Activated CD4-positive, alpha-beta T cell treated with anti-CD3 and anti-CD28 coated beads for 1 hour (primary cell): ENCODE measurements around the gene MTHFS.
"Not testable (repeated sequence)": the region's sequence is repeated elsewhere in the genome, so short reads cannot be mapped to it uniquely, and the experiment has no call there.

Source experiments
- DNase-seq: peaks from one replicate; pipeline ENCODE4 v3.0.0-alpha.2; 2020

MTHFS gene

DNA sequence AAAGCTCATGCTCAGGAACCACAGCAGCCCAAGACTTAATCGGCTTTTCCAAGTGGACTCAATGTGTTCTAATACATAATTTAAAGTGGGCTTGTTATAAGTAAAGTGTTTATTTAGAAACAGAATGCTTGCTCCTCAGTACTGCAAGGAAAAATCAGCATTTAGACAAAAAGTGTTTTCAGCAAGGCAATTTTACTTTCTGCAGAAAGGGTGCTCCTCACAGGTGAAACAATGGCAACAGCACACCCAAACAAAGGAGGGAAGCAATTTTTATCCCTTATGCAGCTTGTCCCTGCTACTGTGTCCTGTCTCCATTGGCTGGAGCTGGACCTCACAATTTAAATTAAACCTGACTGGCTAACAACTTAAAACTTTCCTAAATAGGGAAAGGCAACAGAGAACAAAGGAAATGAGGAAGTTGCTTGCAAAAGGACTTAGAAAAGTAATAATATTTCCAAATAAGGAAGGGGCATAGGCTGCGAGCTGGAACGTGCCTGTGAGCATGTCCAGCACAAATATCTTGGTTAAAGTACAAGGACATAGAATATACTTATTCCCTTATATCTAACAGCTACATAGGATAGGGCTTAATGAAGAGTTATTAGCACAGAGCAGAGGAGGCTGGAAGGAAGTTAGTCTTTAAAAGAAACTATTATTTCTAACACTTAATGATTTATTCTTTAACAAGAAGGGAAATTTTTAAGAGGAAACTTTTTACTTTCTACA, 19.1 kb upstream of the MTHFS start:
- DNase-seq, result not testable (repeated sequence)

GRCh38 chr15:79914728-79915127, 17.9 kb upstream of the MTHFS start:
- no peak for DNase-seq

DNA sequence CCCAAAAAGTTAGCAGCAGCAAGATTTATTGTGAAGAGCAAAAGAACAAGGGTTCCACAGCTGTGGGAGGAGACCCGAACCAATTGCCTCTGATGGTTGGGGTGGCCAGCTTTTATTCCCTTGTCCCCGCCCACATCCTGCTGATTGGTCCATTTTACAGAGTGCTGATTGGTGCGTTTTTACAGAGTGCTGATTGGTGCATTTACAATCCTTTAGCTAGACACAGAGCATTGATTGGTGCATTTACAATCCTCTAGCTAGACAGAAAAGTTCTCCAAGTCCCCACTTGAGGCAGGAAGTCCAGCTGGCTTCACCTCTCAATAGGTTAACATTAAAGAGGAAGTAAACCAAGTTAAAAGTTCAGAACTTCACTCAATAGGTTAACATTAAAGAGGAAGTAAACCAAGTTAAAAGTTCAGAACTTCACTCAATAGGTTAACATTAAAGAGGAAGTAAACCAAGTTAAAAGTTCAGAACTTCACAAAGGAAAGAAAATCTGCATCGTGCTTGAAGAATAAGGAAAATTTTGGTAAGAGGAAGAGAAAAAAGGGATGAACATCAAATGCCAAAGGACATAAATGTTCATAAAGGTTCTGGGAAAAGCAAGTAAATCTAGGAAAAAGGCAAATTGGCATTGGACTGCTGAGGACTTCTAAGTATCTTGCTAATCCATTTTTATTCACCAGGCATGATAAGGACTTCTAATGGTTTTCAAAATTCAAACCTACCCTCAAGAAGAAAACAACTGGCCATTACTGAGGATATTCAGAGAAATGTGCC, 12.9 kb upstream of the MTHFS start:
- not testable (repeated sequence) for DNase-seq

GRCh38 chr15:79904271-79904670, 7.5 kb upstream of the MTHFS start:
- no peak for DNase-seq

GRCh38 chr15:79903626-79904025, 6.8 kb upstream of the MTHFS start:
- DNase-seq, result no peak

- DNase-seq, result no peak
Observed at GRCh38 chr15:79903144-79903543, 6.3 kb upstream of the MTHFS start.

DNA sequence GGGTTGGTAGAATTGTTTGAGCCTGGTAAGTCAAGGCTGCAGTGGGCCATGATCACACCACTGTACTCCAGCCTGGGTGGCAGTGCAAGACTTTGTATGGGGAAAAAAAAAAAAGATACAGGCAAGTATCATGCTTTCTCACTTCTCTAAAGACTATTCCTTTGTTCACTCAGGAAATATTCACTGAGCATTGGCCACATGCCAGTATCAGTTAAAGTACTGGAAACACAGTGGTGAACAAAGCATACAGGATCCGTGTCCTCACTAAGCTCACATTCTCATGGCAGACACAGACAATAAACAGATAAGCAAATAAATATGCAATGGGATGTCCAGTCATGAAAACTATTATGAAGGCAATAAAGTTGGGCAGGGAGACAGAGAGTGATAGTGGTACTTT, 5.1 kb upstream of the MTHFS start:
- no peak for DNase-seq

- DNase-seq, result not testable (repeated sequence)
Observed at GRCh38 chr15:79900818-79901378, 4.1 kb upstream of the MTHFS start.

- DNase-seq, result no peak
Observed at GRCh38 chr15:79900087-79900486, 3.3 kb upstream of the MTHFS start.

DNA sequence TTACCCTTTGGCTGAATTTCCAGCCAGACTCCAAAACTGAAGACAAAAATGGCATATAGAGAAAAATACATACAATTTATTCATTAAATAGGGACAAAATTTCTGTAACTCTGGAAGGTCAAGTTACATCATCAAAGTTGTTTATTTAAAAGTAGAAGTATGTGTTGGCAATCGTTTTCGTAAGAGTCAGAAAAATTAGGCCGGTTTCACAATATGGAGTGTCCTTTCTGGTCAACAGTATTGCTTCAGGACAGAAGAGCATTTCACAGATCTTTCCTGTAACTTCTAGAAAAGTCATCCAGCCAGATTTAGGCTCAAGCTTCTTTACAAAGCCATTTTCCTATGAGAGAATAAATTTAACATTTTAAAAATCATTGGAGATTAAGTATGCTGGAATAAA, 2.0 kb upstream of the MTHFS start:
- DNase-seq, result not testable (repeated sequence)

GRCh38 chr15:79898369-79898768, 1.6 kb upstream of the MTHFS start:
- DNase-seq, result no peak

- DNase-seq, result no peak
Observed at GRCh38 chr15:79897701-79898113, 893 bp upstream of the MTHFS start.

DNA sequence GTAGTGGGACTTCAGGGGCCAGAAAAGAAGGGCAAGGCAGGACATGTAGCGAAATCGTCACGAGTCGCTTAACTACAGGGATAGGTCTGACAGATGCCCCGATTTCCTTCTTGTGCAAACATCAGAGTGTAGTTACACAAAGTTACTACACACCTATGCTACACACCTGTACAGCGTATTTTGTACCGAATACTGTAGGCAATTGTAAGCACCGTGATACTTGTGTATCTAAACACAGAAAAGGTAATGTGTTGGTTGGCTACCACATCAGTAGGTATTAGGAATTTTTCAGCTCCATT, 515 bp upstream of the MTHFS start:
- no peak for DNase-seq

DNA sequence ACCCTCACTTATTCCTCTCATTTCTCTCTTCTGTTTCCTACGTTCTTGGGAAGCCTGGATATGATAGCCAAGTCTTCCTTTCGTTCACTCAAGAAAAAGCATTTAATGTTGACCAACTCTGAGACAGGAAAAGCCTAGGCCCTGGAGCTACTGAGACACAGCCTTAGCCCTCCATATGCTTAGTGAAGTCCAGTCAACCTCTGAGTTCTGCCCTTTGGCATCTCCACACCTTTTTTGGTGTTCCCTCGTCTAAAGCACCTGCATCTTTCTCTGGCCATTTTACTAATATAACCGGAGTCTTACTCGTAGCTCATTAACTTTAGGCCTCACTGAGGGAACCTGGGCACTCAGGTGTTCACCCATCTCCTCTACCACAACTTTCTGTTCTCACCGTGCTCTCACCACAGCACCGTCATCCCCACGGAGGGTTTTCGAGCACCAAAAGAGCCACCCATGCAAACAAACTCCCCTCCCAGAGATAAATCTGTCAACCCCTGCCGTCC, 632 bp downstream of the MTHFS start:
- no peak for DNase-seq

- DNase-seq, result no peak
Observed at GRCh38 chr15:79887054-79887930, 9.5 kb downstream of the MTHFS start.

DNA sequence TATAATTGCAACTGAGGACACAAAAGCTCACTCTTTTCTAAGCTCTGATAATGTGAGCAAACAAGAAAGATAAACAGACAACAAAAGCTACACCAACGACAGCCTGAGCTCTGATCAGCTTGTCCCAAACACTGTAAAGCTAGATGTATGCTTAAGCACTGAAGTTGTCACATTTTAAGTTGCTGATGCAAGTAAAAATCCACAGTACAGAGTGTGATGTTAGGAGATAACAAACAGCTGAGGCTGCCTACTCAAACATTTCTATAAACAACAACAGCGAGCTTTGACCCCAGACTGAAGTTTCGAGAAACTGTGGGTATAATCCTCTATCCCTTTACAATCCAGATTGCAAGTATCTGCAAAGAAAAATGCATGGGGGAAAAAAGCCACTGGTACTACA, 10.7 kb downstream of the MTHFS start:
- no peak for DNase-seq

DNA sequence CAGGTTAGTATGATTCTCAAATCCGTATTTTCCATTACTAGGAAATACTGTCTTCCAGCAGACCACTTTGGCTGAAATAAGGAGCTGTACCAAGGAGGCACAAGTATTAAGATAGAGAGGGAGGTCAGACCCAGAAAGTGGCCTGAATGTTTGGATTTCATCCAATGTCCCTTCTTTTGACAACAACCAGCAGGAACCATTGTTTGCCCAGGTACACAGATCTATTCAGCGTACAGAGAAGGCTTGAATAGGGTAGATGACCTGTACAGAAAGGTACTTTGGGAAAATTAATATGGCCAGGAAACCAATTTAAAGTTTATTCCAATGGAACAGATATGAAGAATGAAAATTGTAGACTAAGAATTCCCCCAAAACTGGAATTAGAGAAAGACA, 12.6 kb downstream of the MTHFS start:
- DNase-seq, result no peak

- DNase-seq, result no peak
Observed at GRCh38 chr15:79883579-79884203, 13.1 kb downstream of the MTHFS start.

DNA sequence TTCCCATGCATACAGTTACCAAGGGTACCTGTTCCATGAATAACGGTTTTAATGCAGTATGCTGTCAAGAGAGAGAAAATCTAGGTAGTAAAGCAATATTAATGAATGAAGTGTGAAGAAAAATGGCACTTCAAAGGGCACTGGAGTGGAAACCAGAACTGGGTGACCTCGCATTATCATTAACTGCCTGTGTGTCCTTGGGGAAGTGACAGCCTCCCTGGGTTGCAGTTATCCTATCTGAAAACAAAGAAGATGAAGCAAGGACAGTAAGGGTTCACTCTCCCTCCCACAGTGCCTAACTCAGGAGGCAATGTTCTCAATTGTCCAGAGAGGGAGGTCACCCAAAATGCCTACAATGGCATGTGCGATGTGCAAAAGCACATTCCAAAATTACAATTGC, 15.1 kb downstream of the MTHFS start:
- no peak for DNase-seq

DNA sequence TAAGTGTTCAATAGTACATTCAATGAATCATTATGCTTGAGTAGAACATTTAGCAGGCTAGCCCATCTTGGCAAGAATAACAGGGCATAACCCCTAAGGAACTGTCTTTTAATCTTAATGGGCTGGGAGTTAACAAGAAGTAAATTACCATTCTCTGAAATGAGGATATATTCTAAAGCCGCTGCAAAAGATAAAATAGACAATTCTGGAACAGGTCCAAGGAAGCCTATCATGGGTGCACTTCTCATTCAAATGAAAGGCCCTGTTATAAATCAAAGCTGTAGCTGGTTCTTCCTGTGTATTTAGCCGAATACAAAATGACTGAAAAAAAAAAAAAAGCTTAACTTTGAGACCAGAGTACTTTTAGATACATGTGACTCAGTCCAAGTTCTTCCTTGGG, 15.6 kb downstream of the MTHFS start:
- DNase-seq, result no peak

GRCh38 chr15:79878078-79878705, 18.6 kb downstream of the MTHFS start:
- DNase-seq, result no peak

DNA sequence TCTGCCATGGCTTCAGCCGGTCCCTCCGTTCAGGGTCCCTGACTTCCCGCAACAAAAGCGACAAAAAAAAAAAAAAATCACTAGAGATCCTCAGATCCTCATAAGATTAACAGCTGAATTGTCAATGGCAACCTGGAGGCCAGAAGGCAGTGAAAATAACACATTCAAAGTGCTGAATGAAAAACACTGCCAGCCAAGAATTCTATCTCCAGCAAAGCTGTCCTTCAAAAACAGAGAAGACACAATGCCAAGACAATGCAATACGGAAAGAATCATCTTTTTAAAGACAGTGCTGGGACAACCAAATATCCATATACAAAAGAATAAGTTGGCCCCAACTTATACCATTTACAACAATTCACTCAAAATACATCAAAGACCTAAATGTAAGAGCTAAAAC, 21.6 kb downstream of the MTHFS start:
- DNase-seq, result no peak
